Stimulated activated naive CD8-positive, alpha-beta T cell treated with anti-CD3 and anti-CD28 coated beads, Interleukin-15, Interleukin-2, amounts not matched to agents 100 U/mL and 50 U/mL, for 24 hours (primary cell): Measurements from ENCODE around the gene GRIA1.
"Not testable (repeated sequence)": the region's sequence is repeated elsewhere in the genome, so short reads cannot be mapped to it uniquely, and the experiment has no call there.

Experiments used
- ATAC-seq: fragments of 150-1000 bp; cut with Tn5 transposase; one replicate; pipeline ENCODE4 v1.10.0; 2021
- DNase-seq: peaks from one replicate; pipeline ENCODE4 v3.0.0; 2021

The GRIA1 gene

GRCh38 chr5:153719324-153719723, 228.9 kb downstream of the GRIA1 start:
- no peak for DNase-seq
- no peak for ATAC-seq

GRCh38 chr5:153723022-153723610, 232.6 kb downstream of the GRIA1 start:
- DNase-seq, ATAC-seq: not testable (repeated sequence)

GRCh38 chr5:153742060-153742459, 251.6 kb downstream of the GRIA1 start:
- DNase-seq: no peak
- ATAC-seq: no peak

- no peak for ATAC-seq
- DNase-seq: no peak
These were observed 254.3 kb downstream of the GRIA1 start for GRCh38 chr5:153744751-153745150.

GRCh38 chr5:153745778-153746395, 255.4 kb downstream of the GRIA1 start:
- no peak for DNase-seq
- ATAC-seq: no peak

- no peak for DNase-seq
- no peak for ATAC-seq
These were observed 256.0 kb downstream of the GRIA1 start for GRCh38 chr5:153746440-153746839.

- DNase-seq (no peak), ATAC-seq (no peak)
These were observed 258.4 kb downstream of the GRIA1 start for GRCh38 chr5:153748823-153749222.

- ATAC-seq (no peak), DNase-seq (no peak)
These were observed 259.5 kb downstream of the GRIA1 start for GRCh38 chr5:153749960-153750359.

- DNase-seq: no peak
- ATAC-seq: no peak
These were observed 260.8 kb downstream of the GRIA1 start for GRCh38 chr5:153751251-153751650.

- ATAC-seq: no peak
- DNase-seq: no peak
These were observed 262.4 kb downstream of the GRIA1 start for GRCh38 chr5:153752890-153753289.

GRCh38 chr5:153753645-153754432, 263.4 kb downstream of the GRIA1 start:
- no peak for DNase-seq
- no peak for ATAC-seq

- DNase-seq: no peak
- ATAC-seq: no peak
These were observed 265.5 kb downstream of the GRIA1 start for GRCh38 chr5:153755913-153756500.

GRCh38 chr5:153756540-153756939, 266.1 kb downstream of the GRIA1 start:
- DNase-seq (no peak), ATAC-seq (no peak)

- no peak for ATAC-seq
- no peak for DNase-seq
These were observed 275.5 kb downstream of the GRIA1 start for GRCh38 chr5:153765987-153766386.

GRCh38 chr5:153767221-153768188, 277.0 kb downstream of the GRIA1 start:
- ATAC-seq (no peak), DNase-seq (no peak)

- ATAC-seq (no peak), DNase-seq (no peak)
These were observed 279.6 kb downstream of the GRIA1 start for GRCh38 chr5:153770066-153770465.

- DNase-seq: no peak
- no peak for ATAC-seq
These were observed 284.2 kb downstream of the GRIA1 start for GRCh38 chr5:153774686-153775085.

GRCh38 chr5:153775923-153776322, 285.5 kb downstream of the GRIA1 start:
- no peak for DNase-seq
- no peak for ATAC-seq

- ATAC-seq: no peak
- no peak for DNase-seq
These were observed 287.5 kb downstream of the GRIA1 start for GRCh38 chr5:153777681-153778581.

GRCh38 chr5:153779836-153780235, 289.4 kb downstream of the GRIA1 start:
- ATAC-seq: no peak
- DNase-seq: no peak
